MM.1S (cell line): ENCODE measurements around the gene BCL11A.

ENCODE experiments used
- DNase-seq: peaks from one replicate; pipeline ENCODE4 v3.0.0-alpha.2; 2015
- H2AFZ ChIP-seq: fragments of 300-600 bp; sonication (generic); 2 replicates; pipeline ENCODE4 v1.6.0; 2016; ENCODE audit warnings: antibody characterized with exemption, low read length
- H3F3A ChIP-seq: fragments of 300-600 bp; sonication (generic); 2 replicates; pipeline ENCODE4 v1.6.1; 2016; ENCODE audit warnings: mild to moderate bottlenecking, antibody characterized with exemption, low read length, moderate library complexity, mixed read lengths; ENCODE audit not compliant: insufficient read depth
- H3K27ac ChIP-seq: fragments of 300-600 bp; sonication (generic); 2 replicates; pipeline ENCODE4 v1.5.1; 2016; ENCODE audit warnings: mild to moderate bottlenecking, low read length
- H3K27me3 ChIP-seq: fragments of 300-600 bp; sonication (generic); replicated peaks from 2 replicates; pipeline ENCODE4 v1.6.0; 2016; ENCODE audit warnings: low read length; ENCODE audit not compliant: insufficient read depth
- H3K36me3 ChIP-seq: fragments of 300-600 bp; sonication (generic); replicated peaks from 2 replicates; pipeline ENCODE4 v1.6.1; 2016; ENCODE audit warnings: mild to moderate bottlenecking, low read length, mixed read lengths; ENCODE audit not compliant: insufficient read depth
- H3K4me1 ChIP-seq: fragments of 300-600 bp; sonication (generic); 2 replicates; pipeline ENCODE4 v1.6.1; 2016; ENCODE audit warnings: low read length, mixed read lengths
- H3K4me2 ChIP-seq: fragments of 300-600 bp; sonication (generic); 2 replicates; pipeline ENCODE4 v1.6.0; 2016; ENCODE audit warnings: low read depth, low read length
- H3K4me3 ChIP-seq: fragments of 300-600 bp; sonication (generic); 2 replicates; pipeline ENCODE4 v1.5.1; 2016; ENCODE audit warnings: low read length, mixed read lengths
- H3K79me2 ChIP-seq: fragments of 300-600 bp; sonication (generic); 2 replicates; pipeline ENCODE4 v1.6.1; 2016; ENCODE audit warnings: mixed run types, low read length, mixed read lengths
- H3K9ac ChIP-seq: fragments of 300-600 bp; sonication (generic); 2 replicates; pipeline ENCODE4 v1.6.1; 2016; ENCODE audit warnings: low read length, mixed read lengths
- H3K9me2 ChIP-seq: fragments of 300-600 bp; sonication (generic); replicated peaks from 2 replicates; pipeline ENCODE4 v1.6.1; 2016; ENCODE audit warnings: mild to moderate bottlenecking, low read length, mixed read lengths; ENCODE audit not compliant: insufficient read depth
- H3K9me3 ChIP-seq: fragments of 300-600 bp; sonication (generic); replicated peaks from 2 replicates; pipeline ENCODE4 v1.6.1; 2016; ENCODE audit warnings: mild to moderate bottlenecking, low read length, mixed read lengths; ENCODE audit not compliant: insufficient read depth
- H4K20me1 ChIP-seq: fragments of 300-600 bp; sonication (generic); 2 replicates; pipeline ENCODE4 v1.6.1; 2016; ENCODE audit warnings: mild to moderate bottlenecking, low read length, moderate library complexity, mixed read lengths; ENCODE audit not compliant: insufficient read depth
- CTCF ChIP-seq: fragments of 300-600 bp; sonication (generic); IDR thresholded peaks from 2 replicates; pipeline ENCODE4 v1.5.1; 2016; ENCODE audit warnings: antibody characterized with exemption, low read length, mixed read lengths
- EZH2 ChIP-seq: fragments of 300-600 bp; sonication (generic); optimal IDR thresholded peaks from 2 replicates; pipeline ENCODE3; 2017; ENCODE audit warnings: low read depth, mild to moderate bottlenecking, antibody characterized with exemption, low read length, mixed read lengths
- EZH2phosphoT487 ChIP-seq: fragments of 300-600 bp; sonication (generic); IDR thresholded peaks from 2 replicates; pipeline ENCODE4 v1.6.1; 2018; ENCODE audit warnings: antibody characterized with exemption, low read length

Gene BCL11A

GRCh38 chr2:60512641-60513040 is 40.8 kb downstream of the BCL11A start:
- Histone ChIP-seq H3K27ac (no peak overlapping the region), H3K4me1 (no peaks in the 10 kb centered on the region), H2AFZ (no peak overlapping the region), H3K4me2 (no peak overlapping the region), H3K79me2 (no peaks in the 10 kb centered on the region), H3K4me3 (no peak overlapping the region), H3K9me2 (no peaks in the 10 kb centered on the region), H3K27me3 (no peaks in the 10 kb centered on the region), H3K9ac (no peak overlapping the region), H3K9me3 (no peaks in the 10 kb centered on the region), H3F3A (no peaks in the 10 kb centered on the region), H4K20me1 (no peaks in the 10 kb centered on the region), H3K36me3 (no peaks in the 10 kb centered on the region)
- no peak for TF ChIP-seq EZH2
- TF ChIP-seq CTCF = no peak
- no peak for TF ChIP-seq EZH2phosphoT487
- no peak for DNase-seq

GRCh38 chr2:60512062-60512622 is 41.3 kb downstream of the BCL11A start:
- Histone ChIP-seq H3K4me2 (no peak overlapping the region), H3K9me2 (no peaks in the 10 kb centered on the region), H3K4me1 (no peaks in the 10 kb centered on the region), H3K9me3 (no peaks in the 10 kb centered on the region), H3K27ac (no peak overlapping the region), H3K4me3 (no peak overlapping the region), H2AFZ (no peak overlapping the region), H3K79me2 (no peaks in the 10 kb centered on the region), H3K36me3 (no peaks in the 10 kb centered on the region), H3K27me3 (no peaks in the 10 kb centered on the region), H3K9ac (no peak overlapping the region), H3F3A (no peaks in the 10 kb centered on the region), H4K20me1 (no peaks in the 10 kb centered on the region)
- TF ChIP-seq EZH2 = no peak
- no peak for TF ChIP-seq EZH2phosphoT487
- no peak for TF ChIP-seq CTCF
- no peak for DNase-seq

- DNase-seq = no peak
- Histone ChIP-seq H4K20me1 (no peaks in the 10 kb centered on the region), H3K27me3 (no peaks in the 10 kb centered on the region), H3F3A (no peaks in the 10 kb centered on the region), H3K9ac (no peak overlapping the region), H3K4me3 (no peak overlapping the region), H3K4me2 (no peak overlapping the region), H3K79me2 (no peaks in the 10 kb centered on the region), H3K9me2 (no peaks in the 10 kb centered on the region), H3K27ac (no peak overlapping the region), H2AFZ (no peak overlapping the region), H3K36me3 (no peaks in the 10 kb centered on the region), H3K9me3 (no peaks in the 10 kb centered on the region), H3K4me1 (no peaks in the 10 kb centered on the region)
- no peak for TF ChIP-seq EZH2
- TF ChIP-seq CTCF = no peak
- TF ChIP-seq EZH2phosphoT487 = no peak
Measured at GRCh38 chr2:60510713-60511112, 42.7 kb downstream of the BCL11A start.
